H1 (cell line): Measurements from ENCODE around the gene NME3. TPM values are rescaled to one million over a fixed set of nuclear protein-coding genes. Genes with fewer than 3 reads are reported as not detected.

ENCODE experiments used
- CTCF ChIA-PET: fragments of 300-600 bp; sonication (Branson Sonifier 250); formaldehyde crosslinking; loops from one replicate; lab custom pipeline; 2021; ENCODE audit not compliant: partially characterized antibody; lab: Charles Lee
- POLR2A ChIA-PET: fragments of 300-600 bp; sonication (Branson Sonifier 250); formaldehyde crosslinking; loops from one replicate; lab custom pipeline; 2021; ENCODE audit warnings: inconsistent platforms; ENCODE audit not compliant: partially characterized antibody; lab: Charles Lee
- DNase-seq, 2 experiments: peaks; one replicate each; pipeline versions ENCODE4 v3.0.0 to v3.0.0-alpha.2; 2010 to 2022; ENCODE audit warnings: low spot score in 2 of 2, low read depth in 1 of 2, mixed read lengths in 1 of 2
- FAIRE-seq: peaks from 2 replicates; lab custom pipeline; 2011; peaks lifted over from hg19 to GRCh38; lab: Jason Lieb, UNC
- H2AFZ ChIP-seq: 2 replicates; pipeline ENCODE4 v1.8.1; 2012; ENCODE audit warnings: low read length, inconsistent platforms
- H2AK5ac ChIP-seq: 2 replicates; pipeline ENCODE4 v1.6.1; 2013; ENCODE audit warnings: low read depth, low read length
- H2BK120ac ChIP-seq: replicated peaks from 2 replicates; pipeline ENCODE3; 2013; ENCODE audit warnings: low read depth, low read length, inconsistent platforms
- H2BK12ac ChIP-seq: 2 replicates; pipeline ENCODE4 v1.6.1; 2013; ENCODE audit warnings: low read depth, low read length
- H2BK15ac ChIP-seq: 2 replicates; pipeline ENCODE4 v1.6.1; 2013; ENCODE audit warnings: low read length
- H2BK20ac ChIP-seq: 2 replicates; pipeline ENCODE4 v1.6.1; 2013; ENCODE audit warnings: low read length
- H2BK5ac ChIP-seq: 2 replicates; pipeline ENCODE4 v1.6.1; 2013; ENCODE audit warnings: low read depth, low read length
- H3K14ac ChIP-seq: 2 replicates; pipeline ENCODE4 v1.6.1; 2013; ENCODE audit warnings: inconsistent platforms; ENCODE audit not compliant: insufficient read length
- H3K18ac ChIP-seq: 2 replicates; pipeline ENCODE4 v1.6.1; 2013; ENCODE audit warnings: low read length; ENCODE audit errors: extremely low read depth
- H3K23ac ChIP-seq: 2 replicates; pipeline ENCODE4 v1.6.1; 2013; ENCODE audit warnings: inconsistent platforms; ENCODE audit not compliant: insufficient read length
- H3K23me2 ChIP-seq: 2 replicates; pipeline ENCODE4 v1.6.1; 2013; ENCODE audit warnings: low read depth, low read length
- H3K27ac ChIP-seq: 2 replicates; pipeline ENCODE4 v1.6.1; 2011; ENCODE audit warnings: low read depth, low read length, inconsistent platforms
- H3K27me3 ChIP-seq, 4 experiments: replicated peaks in 1 of 4; 1 replicate in 1 of 4; 2 replicates in 3 of 4; pipeline versions ENCODE4 v1.6.1 to v1.8.1; 2011 to 2013; ENCODE audit warnings: low read length in 3 of 4, mild to moderate bottlenecking in 3 of 4, inconsistent platforms in 2 of 4, mixed read lengths in 2 of 4, moderate library complexity in 1 of 4; ENCODE audit not compliant: control insufficient read depth in 3 of 4, insufficient read depth in 3 of 4; ENCODE audit errors: extremely low read depth in 1 of 4
- H3K36me3 ChIP-seq, 4 experiments: 2 replicates each; pipeline versions ENCODE4 v1.6.1 to v1.8.1; 2011 to 2013; ENCODE audit warnings: mild to moderate bottlenecking in 4 of 4, low read length in 3 of 4, moderate library complexity in 2 of 4, control low read depth in 1 of 4, inconsistent platforms in 1 of 4; ENCODE audit not compliant: insufficient read depth in 4 of 4, control insufficient read depth in 2 of 4
- H3K4ac ChIP-seq: replicated peaks from 2 replicates; pipeline ENCODE3; 2013; ENCODE audit warnings: low read length, low read depth, mixed read lengths, inconsistent platforms; ENCODE audit not compliant: insufficient read length
- H3K4me1 ChIP-seq, 4 experiments: replicated peaks in 1 of 4; 1 replicate in 1 of 4; 2 replicates in 3 of 4; pipeline versions ENCODE4 v1.6.1 to v1.8.1; 2011 to 2013; ENCODE audit warnings: low read length in 3 of 4, inconsistent platforms in 2 of 4, mixed read lengths in 1 of 4; ENCODE audit not compliant: insufficient read depth in 4 of 4, control insufficient read depth in 3 of 4
- H3K4me2 ChIP-seq, 2 experiments: 2 replicates each; pipeline versions ENCODE4 v1.6.1 to v1.8.1; 2011 to 2013; ENCODE audit warnings: low read depth in 2 of 2, low read length in 2 of 2, control low read depth in 1 of 2, inconsistent platforms in 1 of 2, mild to moderate bottlenecking in 1 of 2; ENCODE audit not compliant: insufficient read depth in 1 of 2
- H3K4me3 ChIP-seq, 4 experiments: fragments of 200-600, 300-600 bp in 1 of 4; sonication (generic), shearing (Covaris generic), sonication (Bioruptor Twin) in 1 of 4; 2 replicates each; pipeline versions ENCODE4 v1.5.1 to v1.8.1; 2011 to 2016; ENCODE audit warnings: low read length in 4 of 4, low read depth in 3 of 4, control low read depth in 2 of 4, inconsistent platforms in 2 of 4, mild to moderate bottlenecking in 2 of 4, mixed read lengths in 1 of 4, moderate library complexity in 1 of 4; ENCODE audit not compliant: insufficient read depth in 2 of 4; ENCODE audit errors: extremely low read depth in 1 of 4
- H3K56ac ChIP-seq: replicated peaks from 2 replicates; pipeline ENCODE3; 2013; ENCODE audit warnings: low read depth, mild to moderate bottlenecking, mixed read lengths, low read length, inconsistent platforms; ENCODE audit not compliant: insufficient read length
- H3K79me1 ChIP-seq: 2 replicates; pipeline ENCODE4 v1.6.1; 2013; ENCODE audit warnings: low read depth, low read length, control low read depth
- H3K79me2 ChIP-seq, 2 experiments: 2 replicates each; pipeline versions ENCODE4 v1.6.1 to v1.8.1; 2012 to 2013; ENCODE audit warnings: low read length in 2 of 2, mild to moderate bottlenecking in 2 of 2, inconsistent platforms in 1 of 2; ENCODE audit not compliant: insufficient read depth in 2 of 2, control insufficient read depth in 1 of 2
- H3K9ac ChIP-seq, 4 experiments: replicated peaks in 1 of 4; 1 replicate in 1 of 4; 2 replicates in 3 of 4; pipeline versions ENCODE4 v1.6.1 to v1.8.1; 2011 to 2013; ENCODE audit warnings: low read depth in 3 of 4, low read length in 3 of 4, control low read depth in 2 of 4, mild to moderate bottlenecking in 2 of 4, moderate library complexity in 2 of 4, inconsistent platforms in 1 of 4; ENCODE audit errors: extremely low read depth in 1 of 4
- H3K9me3 ChIP-seq, 2 experiments: 2 replicates each; pipeline versions ENCODE4 v1.6.1 to v1.8.1; 2012 to 2013; ENCODE audit warnings: mild to moderate bottlenecking in 2 of 2, moderate library complexity in 2 of 2, control low read depth in 1 of 2, inconsistent platforms in 1 of 2, low read depth in 1 of 2, low read length in 1 of 2, mixed read lengths in 1 of 2; ENCODE audit not compliant: insufficient read depth in 2 of 2
- H4K20me1 ChIP-seq, 2 experiments: replicated peaks in 1 of 2; 2 replicates each; pipeline versions ENCODE3 to v1.8.1; 2011 to 2013; ENCODE audit warnings: inconsistent platforms in 2 of 2, low read length in 2 of 2, mild to moderate bottlenecking in 1 of 2; ENCODE audit not compliant: insufficient read depth in 2 of 2, control insufficient read depth in 1 of 2
- H4K5ac ChIP-seq: 2 replicates; pipeline ENCODE4 v1.6.1; 2013; ENCODE audit warnings: low read length, low read depth, mixed read lengths, inconsistent platforms; ENCODE audit not compliant: insufficient read length
- H4K8ac ChIP-seq: 2 replicates; pipeline ENCODE4 v1.8.0; 2013; ENCODE audit warnings: mild to moderate bottlenecking, moderate library complexity, low read length, inconsistent platforms; ENCODE audit not compliant: insufficient read depth; ENCODE audit errors: extremely low read depth
- H4K91ac ChIP-seq: replicated peaks from 2 replicates; pipeline ENCODE3; 2013; ENCODE audit warnings: low read length, mixed read lengths, inconsistent platforms; ENCODE audit not compliant: insufficient read length
- CEBPB ChIP-seq: IDR thresholded peaks from 2 replicates; pipeline ENCODE4 v1.6.1; 2012; ENCODE audit warnings: low read depth, low read length
- JUN ChIP-seq: IDR thresholded peaks from 2 replicates; pipeline ENCODE4 v1.6.1; 2011; ENCODE audit warnings: low read depth, mild to moderate bottlenecking, improper control_type of control experiment, low read length
- MAX ChIP-seq: IDR thresholded peaks from 2 replicates; pipeline ENCODE4 v1.6.1; 2012; ENCODE audit warnings: inconsistent platforms
- SP1 ChIP-seq: IDR thresholded peaks from 2 replicates; pipeline ENCODE4 v1.6.1; 2011; ENCODE audit warnings: low read depth, low read length
- TBP ChIP-seq: IDR thresholded peaks from 2 replicates; pipeline ENCODE4 v1.6.1; 2011; ENCODE audit warnings: low read depth, low read length, improper control_type of control experiment
- WGBS, 2 experiments: shearing (Covaris generic) in 1 of 2; methylation state at CpG; one replicate each; pipeline versions ENCODE4 v1.1.6 to v1.1.7; 2013 to 2015; ENCODE audit warnings: low lambda C conversion rate in 2 of 2, mixed read lengths in 2 of 2, inconsistent platforms in 1 of 2, low coverage in 1 of 2, missing lambda C conversion rate in 1 of 2; ENCODE audit not compliant: insufficient replicate concordance in 2 of 2, insufficient coverage in 1 of 2, insufficient read length in 1 of 2; ENCODE audit errors: extremely low coverage in 1 of 2, missing lambda C conversion rate in 1 of 2; 5-methylcytosine and 5-hydroxymethylcytosine counted together
- polyA plus RNA-seq, 7 experiments: library from polyadenylated mRNA; depleted of rRNA in 3 of 7; stranded (reverse) in 5 of 7; unstranded in 2 of 7; fragments of >200 nt in 5 of 7; fragments of 200-250 nt in 2 of 7; gene quantifications; 1 replicate in 5 of 7; 2 replicates in 1 of 7; 4 replicates in 1 of 7; pipeline versions ENCODE4 v1.2.1 to v1.2.3, GENCODE V29; 2011 to 2013; ENCODE audit warnings: missing spikeins in 2 of 7, mixed read lengths in 2 of 7
- total RNA-seq: library from RNA; stranded (reverse); fragmentation: NEBNext Ultra II Directional; extraction: Animal tissue kit (Norgen Biotek cat#: 25700); gene quantifications from 2 replicates; pipeline ENCODE4 v1.2.1, GENCODE V29; 2021

Gene NME3
- total and polyA plus RNA-seq, 2 of the 8 experiments (the other 6 are each of a cell fraction or from before 2014, with no cell fraction given) = 72.5 to 163 TPM

- Histone ChIP-seq H2BK12ac (no peak overlapping the region), H2AK5ac (peak overlapping the region; percentile 24; the same call in 1 of the 2 replicates), H3K36me3 (peaks cover 2 to 30% (median 7%) of the 10 kb centered on the region in 4 experiments; a peak in 4 of 8 replicates), H3K79me1 (no peaks in the 10 kb centered on the region), H3K14ac (no peak overlapping the region), H3K4ac (no peak overlapping the region), H3K23ac (no peak overlapping the region), H4K20me1 (peaks cover 1 to 10% of the 10 kb centered on the region in 2 experiments), H2BK5ac (no peak overlapping the region), H3K4me2 (no peak overlapping the region; a peak in 1 of 4 replicates), H3K27me3 (no peaks in the 10 kb centered on the region; a peak in 1 of 7 replicates), H3K23me2 (no peaks in the 10 kb centered on the region; the same call in 1 of the 2 replicates), H4K8ac (peak overlapping the region; percentile 68), H4K91ac (no peak overlapping the region), H3K56ac (no peak overlapping the region), H2BK20ac (no peak overlapping the region), H3K9me3 (no peaks in the 10 kb centered on the region; a peak in 1 of 4 replicates), H3K4me3 (no peak overlapping the region), H3K18ac (no peak overlapping the region), H3K4me1 (peaks cover 0 to 13% (median 7%) of the 10 kb centered on the region in 4 experiments; a peak in 5 of 7 replicates), H2BK15ac (no peak overlapping the region), H4K5ac (no peak overlapping the region), H2AFZ (no peak overlapping the region), H2BK120ac (no peak overlapping the region), H3K79me2 (no peaks in the 10 kb centered on the region; a peak in 1 of 4 replicates), H3K27ac (no peak overlapping the region), H3K9ac (no peak overlapping the region; a peak in 1 of 7 replicates)
- POLR2A ChIA-PET = interaction anchor here (0.9 to 13.5 kb wide), 8 partner anchors 8 to 202 kb away, joined by 3 to 246 read pairs (median 4); partner anchors contain the start of genes EME2, JPT2, MRPS34 and NUBP2
- TF ChIP-seq TBP = no peak
- no peak for TF ChIP-seq SP1
- no peak for TF ChIP-seq CEBPB
- no peak for TF ChIP-seq MAX
- no peak for TF ChIP-seq JUN
- FAIRE-seq = no peak
- DNase-seq = no peak
- WGBS, 2 experiments = 85% methylated on average over 21 of the region's 24 CpGs; no CpG with 5 or more reads in 1 of the 2 experiments
- CTCF ChIA-PET = interaction anchor here (0.7 to 3.3 kb wide), 7 partner anchors 11 to 57 kb away, joined by 3 to 21 read pairs (median 8); partner anchors contain the start of gene MAPK8IP3
These were observed 8.3 kb downstream of the NME3 start for GRCh38 chr16:1762879-1763520.
